Activated T-cell treated with anti-CD3 and anti-CD28 coated beads, Interleukin-2, amount 50 U/mL, for 1 hour (primary cell): ENCODE data around the gene SPATA16.
"Not testable (repeated sequence)": the region's sequence is repeated elsewhere in the genome, so short reads cannot be mapped to it uniquely, and the experiment has no call there.

Experiments
- DNase-seq: peaks from one replicate; pipeline ENCODE4 v3.0.0-alpha.2; 2020

SPATA16 gene

GRCh38 chr3:173140986-173141385 is at the start of gene SPATA16:
Gene SPATA16, minus strand, starts transcription at chr3:173141235. Its CDS starts 23,504 bp downstream, at chr3:173117731.
- no peak for DNase-seq

GRCh38 chr3:173183022-173183421 is 42.0 kb upstream of the SPATA16 start:
- DNase-seq = not testable (repeated sequence)

- no peak for DNase-seq
Measured at GRCh38 chr3:173173652-173174051, 32.6 kb upstream of the SPATA16 start.

GRCh38 chr3:173159139-173159538 is 18.1 kb upstream of the SPATA16 start:
- DNase-seq = not testable (repeated sequence)

- DNase-seq = not testable (repeated sequence)
Measured at GRCh38 chr3:173156533-173156932, 15.5 kb upstream of the SPATA16 start.

GRCh38 chr3:173153631-173154030 is 12.6 kb upstream of the SPATA16 start:
- no peak for DNase-seq

GRCh38 chr3:173139420-173139819 is 1.6 kb downstream of the SPATA16 start:
- no peak for DNase-seq

GRCh38 chr3:173138026-173138425 is 3.0 kb downstream of the SPATA16 start:
- no peak for DNase-seq

GRCh38 chr3:173135059-173135458 is 6.0 kb downstream of the SPATA16 start:
- no peak for DNase-seq

GRCh38 chr3:173128633-173129032 is 12.4 kb downstream of the SPATA16 start:
- DNase-seq = no peak

GRCh38 chr3:173111321-173111720 is 29.7 kb downstream of the SPATA16 start:
- DNase-seq = no peak

GRCh38 chr3:173109143-173109542 is 31.9 kb downstream of the SPATA16 start:
- no peak for DNase-seq

GRCh38 chr3:173103469-173103868 is 37.6 kb downstream of the SPATA16 start:
- DNase-seq = no peak

GRCh38 chr3:173098959-173099358 is 42.1 kb downstream of the SPATA16 start:
- DNase-seq = no peak

- no peak for DNase-seq
Measured at GRCh38 chr3:173096994-173097785, 43.8 kb downstream of the SPATA16 start.

- no peak for DNase-seq
Measured at GRCh38 chr3:173096140-173096539, 44.9 kb downstream of the SPATA16 start.

GRCh38 chr3:173092038-173092437 is 49.0 kb downstream of the SPATA16 start:
- DNase-seq = no peak

GRCh38 chr3:173090492-173090891 is 50.5 kb downstream of the SPATA16 start:
- no peak for DNase-seq

- no peak for DNase-seq
Measured at GRCh38 chr3:173089283-173089682, 51.8 kb downstream of the SPATA16 start.

GRCh38 chr3:173078525-173078924 is 62.5 kb downstream of the SPATA16 start:
- no peak for DNase-seq

GRCh38 chr3:173066044-173067004 is 74.7 kb downstream of the SPATA16 start:
- DNase-seq = no peak

- no peak for DNase-seq
Measured at GRCh38 chr3:173065543-173065981, 75.5 kb downstream of the SPATA16 start.

- no peak for DNase-seq
Measured at GRCh38 chr3:173064631-173065030, 76.4 kb downstream of the SPATA16 start.

- DNase-seq = no peak
Measured at GRCh38 chr3:173058229-173058628, 82.8 kb downstream of the SPATA16 start.
